Pons (tissue), 1 donor: ENCODE measurements around the gene PERP.

ENCODE experiments used
- DNase-seq: peaks from one replicate; pipeline ENCODE4 v3.0.0-alpha.2; 2016; ENCODE audit warnings: low spot score

PERP gene

DNA sequence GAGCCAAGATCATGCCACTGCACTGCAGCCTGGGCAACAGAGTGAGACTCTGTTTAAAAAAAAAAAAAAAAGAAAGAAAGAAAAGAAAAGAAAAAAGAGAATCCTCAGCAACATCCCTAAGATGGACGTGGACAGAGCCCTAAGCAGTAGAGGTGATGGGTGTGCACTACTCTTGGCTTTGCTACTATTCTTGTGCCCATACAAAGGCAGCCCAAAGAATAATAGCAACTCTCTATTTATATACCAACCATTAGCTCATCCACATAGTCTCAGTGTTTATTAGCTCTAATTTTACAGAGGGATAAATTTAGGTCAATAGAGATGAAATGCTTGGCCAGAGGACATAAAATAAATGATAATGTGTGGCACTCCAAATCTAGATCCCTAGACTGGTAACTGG, 62.2 kb downstream of the PERP start:
- no peak for DNase-seq

DNA sequence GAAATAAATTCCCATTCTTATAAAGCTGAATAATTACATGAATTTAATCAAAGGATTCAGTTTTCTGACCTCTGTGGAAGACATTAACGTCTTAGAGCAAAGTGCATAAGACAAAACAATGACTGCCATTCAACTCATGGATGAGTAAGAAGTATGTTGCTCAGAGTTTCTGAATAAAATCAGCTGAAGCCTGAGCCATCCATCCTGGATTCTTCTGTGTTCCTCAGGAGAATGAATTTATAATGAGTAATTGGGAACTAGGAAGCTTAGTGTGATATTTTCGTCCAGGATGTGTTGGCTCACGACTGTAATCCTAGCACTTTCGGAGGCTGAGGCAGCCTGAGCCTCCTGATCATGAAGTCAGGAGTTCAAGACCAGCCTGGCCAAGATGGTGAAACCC, 62.8 kb downstream of the PERP start:
- no peak for DNase-seq
